OCI-LY3 (cell line): ENCODE measurements around the gene ZFR2.

Source experiments
- EZH2phosphoT487 ChIP-seq: fragments of 200-600 bp; shearing (Covaris generic); IDR thresholded peaks from 2 replicates; pipeline ENCODE4 v1.6.1; 2018; ENCODE audit warnings: antibody characterized with exemption, mixed run types, low read depth
- TF ChIP-seq, protein P1 (sequence below): fragments of 200-600, 300-600 bp; sonication (generic); IDR thresholded peaks from 2 replicates; pipeline ENCODE4 v1.5.1; 2014; ENCODE audit warnings: antibody characterized with exemption, low read length, low read depth

DNA sequence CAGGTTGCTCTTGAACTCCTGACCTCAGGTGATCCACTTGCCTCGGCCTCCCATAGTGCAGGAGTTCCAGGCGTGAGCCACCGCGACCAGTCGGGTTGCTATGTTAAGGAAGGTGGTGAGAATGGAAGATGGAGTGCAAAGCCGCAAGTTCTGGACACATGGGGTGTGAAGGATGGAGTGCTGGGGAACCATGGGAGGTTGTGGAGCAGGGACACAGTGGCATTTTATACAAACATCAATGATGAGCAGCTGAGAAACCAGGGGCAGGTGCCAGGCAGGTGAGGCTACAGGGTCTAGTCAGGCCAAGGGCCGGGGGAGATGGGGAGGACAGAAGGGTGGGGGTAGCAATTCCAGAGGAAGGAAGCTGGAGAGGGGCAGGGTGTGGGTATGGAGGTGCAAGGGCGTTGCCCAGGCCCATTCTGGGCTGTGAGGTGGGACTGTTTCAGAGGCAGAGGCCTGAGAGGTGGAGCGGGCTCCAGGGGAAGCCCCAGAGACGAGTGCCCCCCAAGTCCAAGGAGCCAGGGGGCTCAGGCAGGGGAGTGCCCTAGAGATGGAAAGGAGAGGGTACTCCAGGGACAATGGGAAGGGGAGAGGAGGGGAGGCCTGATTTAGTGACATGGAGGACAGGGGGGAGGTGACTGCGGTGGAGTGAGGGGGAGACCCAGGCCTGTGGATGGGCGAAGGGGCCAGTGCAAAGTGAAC is 94.9 kb downstream of the ZFR2 start:
- TF ChIP-seq, protein P1, sequence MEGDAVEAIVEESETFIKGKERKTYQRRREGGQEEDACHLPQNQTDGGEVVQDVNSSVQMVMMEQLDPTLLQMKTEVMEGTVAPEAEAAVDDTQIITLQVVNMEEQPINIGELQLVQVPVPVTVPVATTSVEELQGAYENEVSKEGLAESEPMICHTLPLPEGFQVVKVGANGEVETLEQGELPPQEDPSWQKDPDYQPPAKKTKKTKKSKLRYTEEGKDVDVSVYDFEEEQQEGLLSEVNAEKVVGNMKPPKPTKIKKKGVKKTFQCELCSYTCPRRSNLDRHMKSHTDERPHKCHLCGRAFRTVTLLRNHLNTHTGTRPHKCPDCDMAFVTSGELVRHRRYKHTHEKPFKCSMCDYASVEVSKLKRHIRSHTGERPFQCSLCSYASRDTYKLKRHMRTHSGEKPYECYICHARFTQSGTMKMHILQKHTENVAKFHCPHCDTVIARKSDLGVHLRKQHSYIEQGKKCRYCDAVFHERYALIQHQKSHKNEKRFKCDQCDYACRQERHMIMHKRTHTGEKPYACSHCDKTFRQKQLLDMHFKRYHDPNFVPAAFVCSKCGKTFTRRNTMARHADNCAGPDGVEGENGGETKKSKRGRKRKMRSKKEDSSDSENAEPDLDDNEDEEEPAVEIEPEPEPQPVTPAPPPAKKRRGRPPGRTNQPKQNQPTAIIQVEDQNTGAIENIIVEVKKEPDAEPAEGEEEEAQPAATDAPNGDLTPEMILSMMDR = no peak
- no peak for TF ChIP-seq EZH2phosphoT487
